ENCODE results near the gene SPACA7. TPM values are rescaled to one million over a fixed set of nuclear protein-coding genes. Genes with fewer than 3 reads are reported as not detected.

The SPACA7 gene
- total and polyA plus RNA-seq, 4 donors, result not detected

- H3K9me3 ChIP-seq (ENCODE audit: control insufficient read depth in 4 of 4, low read length in 3 of 4), result no peaks in the 10 kb centered on the region
- H3K27ac ChIP-seq (ENCODE audit: low read depth in 1 of 2, low read length in 2 of 2), result no peak overlapping the region
- TF ChIP-seq GABPA (IDR thresholded peaks at IDR 0.05 in 1 of 2, conservative IDR thresholded peaks at IDR 0.05 in 1 of 2), result no peak
- TF ChIP-seq ATF3 (IDR thresholded peaks at IDR 0.05), result no peak
- no peak for TF ChIP-seq EGR1 (IDR thresholded peaks at IDR 0.05; ENCODE audit: low read depth in 2 of 2)
- no peak for TF ChIP-seq HNF4G (IDR thresholded peaks at IDR 0.05)
- TF ChIP-seq, protein P1, sequence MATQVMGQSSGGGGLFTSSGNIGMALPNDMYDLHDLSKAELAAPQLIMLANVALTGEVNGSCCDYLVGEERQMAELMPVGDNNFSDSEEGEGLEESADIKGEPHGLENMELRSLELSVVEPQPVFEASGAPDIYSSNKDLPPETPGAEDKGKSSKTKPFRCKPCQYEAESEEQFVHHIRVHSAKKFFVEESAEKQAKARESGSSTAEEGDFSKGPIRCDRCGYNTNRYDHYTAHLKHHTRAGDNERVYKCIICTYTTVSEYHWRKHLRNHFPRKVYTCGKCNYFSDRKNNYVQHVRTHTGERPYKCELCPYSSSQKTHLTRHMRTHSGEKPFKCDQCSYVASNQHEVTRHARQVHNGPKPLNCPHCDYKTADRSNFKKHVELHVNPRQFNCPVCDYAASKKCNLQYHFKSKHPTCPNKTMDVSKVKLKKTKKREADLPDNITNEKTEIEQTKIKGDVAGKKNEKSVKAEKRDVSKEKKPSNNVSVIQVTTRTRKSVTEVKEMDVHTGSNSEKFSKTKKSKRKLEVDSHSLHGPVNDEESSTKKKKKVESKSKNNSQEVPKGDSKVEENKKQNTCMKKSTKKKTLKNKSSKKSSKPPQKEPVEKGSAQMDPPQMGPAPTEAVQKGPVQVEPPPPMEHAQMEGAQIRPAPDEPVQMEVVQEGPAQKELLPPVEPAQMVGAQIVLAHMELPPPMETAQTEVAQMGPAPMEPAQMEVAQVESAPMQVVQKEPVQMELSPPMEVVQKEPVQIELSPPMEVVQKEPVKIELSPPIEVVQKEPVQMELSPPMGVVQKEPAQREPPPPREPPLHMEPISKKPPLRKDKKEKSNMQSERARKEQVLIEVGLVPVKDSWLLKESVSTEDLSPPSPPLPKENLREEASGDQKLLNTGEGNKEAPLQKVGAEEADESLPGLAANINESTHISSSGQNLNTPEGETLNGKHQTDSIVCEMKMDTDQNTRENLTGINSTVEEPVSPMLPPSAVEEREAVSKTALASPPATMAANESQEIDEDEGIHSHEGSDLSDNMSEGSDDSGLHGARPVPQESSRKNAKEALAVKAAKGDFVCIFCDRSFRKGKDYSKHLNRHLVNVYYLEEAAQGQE (IDR thresholded peaks at IDR 0.05), result no peak
- TF ChIP-seq FOXA1 (IDR thresholded peaks at IDR 0.05), result no peak
- no peak for TF ChIP-seq RAD21 (IDR thresholded peaks at IDR 0.05)
- TF ChIP-seq SP1 (IDR thresholded peaks at IDR 0.05), result no peak
- no peak for TF ChIP-seq NR2F2 (IDR thresholded peaks at IDR 0.05)
- TF ChIP-seq HNF4A (conservative IDR thresholded peaks at IDR 0.05), result no peak
- no peak for TF ChIP-seq JUND (IDR thresholded peaks at IDR 0.05)
- TF ChIP-seq, protein P2, sequence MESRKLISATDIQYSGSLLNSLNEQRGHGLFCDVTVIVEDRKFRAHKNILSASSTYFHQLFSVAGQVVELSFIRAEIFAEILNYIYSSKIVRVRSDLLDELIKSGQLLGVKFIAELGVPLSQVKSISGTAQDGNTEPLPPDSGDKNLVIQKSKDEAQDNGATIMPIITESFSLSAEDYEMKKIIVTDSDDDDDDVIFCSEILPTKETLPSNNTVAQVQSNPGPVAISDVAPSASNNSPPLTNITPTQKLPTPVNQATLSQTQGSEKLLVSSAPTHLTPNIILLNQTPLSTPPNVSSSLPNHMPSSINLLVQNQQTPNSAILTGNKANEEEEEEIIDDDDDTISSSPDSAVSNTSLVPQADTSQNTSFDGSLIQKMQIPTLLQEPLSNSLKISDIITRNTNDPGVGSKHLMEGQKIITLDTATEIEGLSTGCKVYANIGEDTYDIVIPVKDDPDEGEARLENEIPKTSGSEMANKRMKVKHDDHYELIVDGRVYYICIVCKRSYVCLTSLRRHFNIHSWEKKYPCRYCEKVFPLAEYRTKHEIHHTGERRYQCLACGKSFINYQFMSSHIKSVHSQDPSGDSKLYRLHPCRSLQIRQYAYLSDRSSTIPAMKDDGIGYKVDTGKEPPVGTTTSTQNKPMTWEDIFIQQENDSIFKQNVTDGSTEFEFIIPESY (IDR thresholded peaks at IDR 0.05), result no peak
- TF ChIP-seq YY1 (IDR thresholded peaks at IDR 0.05), result no peak
- TF ChIP-seq FOXA2 (IDR thresholded peaks at IDR 0.05), result no peak
- TF ChIP-seq MAX (IDR thresholded peaks at IDR 0.05), result no peak
- TF ChIP-seq TAF1 (conservative IDR thresholded peaks at IDR 0.05), result no peak
- no peak for TF ChIP-seq RXRA (IDR thresholded peaks at IDR 0.05)
- no peak for TF ChIP-seq CTCF (IDR thresholded peaks at IDR 0.05; ENCODE audit: low read depth, low read length, missing input control)
- no peaks in the 10 kb centered on the region for H3K36me3 ChIP-seq (ENCODE audit: control insufficient read depth in 4 of 4, insufficient read depth in 3 of 4, low read depth in 1 of 4, low read length in 3 of 4)
- 74% methylated on average over 31 of the region's 31 CpGs for WGBS
- peaks cover 0 to 4% (median under 1%) of the 10 kb centered on the region in 4 donors for H3K4me1 ChIP-seq (ENCODE audit: control insufficient read depth in 4 of 4, insufficient read depth in 4 of 4, low read length in 3 of 4)
- no peak overlapping the region for H3K4me3 ChIP-seq (ENCODE audit: low read depth in 1 of 3, low read length in 3 of 3)
- no peak for DNase-seq (ENCODE audit: low spot score)
- H3K27me3 ChIP-seq (ENCODE audit: control insufficient read depth in 4 of 4, insufficient read depth in 4 of 4, low read length in 3 of 4), result no peaks in the 10 kb centered on the region
- no peak overlapping the region for H3K9ac ChIP-seq (ENCODE audit: low read depth in 1 of 2, low read length in 2 of 2)
Observed at GRCh38 chr13:112445411-112446271, 69.5 kb downstream of the SPACA7 start.
